ENCODE results near the gene MELK.

MELK gene

DNA sequence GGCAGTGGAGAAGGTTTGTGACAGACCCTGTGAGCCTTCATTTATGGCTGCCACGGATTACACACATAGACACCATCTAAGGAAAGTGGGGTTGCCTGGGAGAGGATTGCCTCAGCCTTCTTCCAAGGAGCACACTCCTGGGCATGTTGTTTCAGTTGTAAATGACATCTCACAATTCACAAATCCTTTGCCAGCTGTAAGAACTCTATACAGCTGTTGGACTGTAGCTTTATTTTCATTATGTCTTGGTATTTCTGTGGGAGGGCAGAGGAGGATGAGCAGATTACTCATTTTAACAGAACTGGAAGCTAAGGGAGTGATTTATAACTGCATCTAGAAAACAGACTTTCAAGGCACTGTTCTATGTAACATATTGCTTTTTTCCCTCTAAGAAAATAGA, 25.6 kb downstream of the MELK start:
- DNase-seq (ENCODE audit: low spot score) = no peak
- in situ Hi-C loops (cut with MboI; ENCODE audit: low sequenced_read_pairs, unreplicated experiment) = no loop called here
- TF ChIP-seq, protein P1, sequence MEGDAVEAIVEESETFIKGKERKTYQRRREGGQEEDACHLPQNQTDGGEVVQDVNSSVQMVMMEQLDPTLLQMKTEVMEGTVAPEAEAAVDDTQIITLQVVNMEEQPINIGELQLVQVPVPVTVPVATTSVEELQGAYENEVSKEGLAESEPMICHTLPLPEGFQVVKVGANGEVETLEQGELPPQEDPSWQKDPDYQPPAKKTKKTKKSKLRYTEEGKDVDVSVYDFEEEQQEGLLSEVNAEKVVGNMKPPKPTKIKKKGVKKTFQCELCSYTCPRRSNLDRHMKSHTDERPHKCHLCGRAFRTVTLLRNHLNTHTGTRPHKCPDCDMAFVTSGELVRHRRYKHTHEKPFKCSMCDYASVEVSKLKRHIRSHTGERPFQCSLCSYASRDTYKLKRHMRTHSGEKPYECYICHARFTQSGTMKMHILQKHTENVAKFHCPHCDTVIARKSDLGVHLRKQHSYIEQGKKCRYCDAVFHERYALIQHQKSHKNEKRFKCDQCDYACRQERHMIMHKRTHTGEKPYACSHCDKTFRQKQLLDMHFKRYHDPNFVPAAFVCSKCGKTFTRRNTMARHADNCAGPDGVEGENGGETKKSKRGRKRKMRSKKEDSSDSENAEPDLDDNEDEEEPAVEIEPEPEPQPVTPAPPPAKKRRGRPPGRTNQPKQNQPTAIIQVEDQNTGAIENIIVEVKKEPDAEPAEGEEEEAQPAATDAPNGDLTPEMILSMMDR (IDR thresholded peaks at IDR 0.05; ENCODE audit: borderline replicate concordance, control extremely low read depth, extremely low read depth, insufficient read depth, missing control alignments) = no peak

DNA sequence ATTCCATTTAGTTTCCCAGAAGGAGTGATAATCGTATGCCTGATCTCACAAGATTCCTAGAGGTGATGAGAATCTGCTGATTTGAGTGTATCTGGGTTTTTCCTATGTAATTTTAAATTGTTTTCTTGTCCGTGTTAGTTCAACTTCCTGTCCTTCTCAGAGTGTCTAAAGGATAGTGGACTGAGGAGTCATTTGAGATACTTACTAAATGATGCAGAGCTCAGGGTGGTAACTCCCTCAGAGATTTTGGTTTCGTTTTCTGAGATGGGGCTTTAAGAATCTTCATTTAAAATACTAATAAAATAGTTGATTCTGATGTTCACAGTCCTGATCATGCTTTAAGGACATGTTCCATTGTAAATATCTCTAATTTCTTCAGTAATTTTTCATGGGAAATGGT, 30.3 kb downstream of the MELK start:
- peak; percentile 72 for DNase-seq (ENCODE audit: low spot score)
- TF ChIP-seq, protein P1 (IDR thresholded peaks at IDR 0.05; ENCODE audit: borderline replicate concordance, control extremely low read depth, extremely low read depth, insufficient read depth, missing control alignments) = no peak
- in situ Hi-C loops (cut with MboI; ENCODE audit: low sequenced_read_pairs, unreplicated experiment) = no loop called here

DNA sequence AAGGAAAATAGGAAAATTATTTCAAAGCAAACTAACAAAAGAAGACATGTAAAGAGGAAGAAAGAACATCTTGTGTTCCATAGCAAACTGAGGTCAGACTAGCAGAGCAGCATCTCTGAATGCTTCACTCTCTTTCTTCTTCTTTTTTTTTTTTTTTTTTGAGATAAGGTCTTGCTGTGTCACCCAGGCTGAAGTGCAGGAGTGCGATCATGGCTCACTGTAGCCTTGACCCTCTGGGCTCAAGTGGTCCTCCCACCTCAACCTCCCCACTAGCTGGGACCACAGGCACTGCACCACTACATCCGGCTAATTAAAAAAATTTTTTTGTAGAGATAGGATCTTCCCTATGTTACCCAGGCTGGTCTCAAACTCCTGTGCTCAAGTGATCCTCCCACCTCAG, 36.6 kb downstream of the MELK start:
- TF ChIP-seq, protein P1 (IDR thresholded peaks at IDR 0.05; ENCODE audit: borderline replicate concordance, control extremely low read depth, extremely low read depth, insufficient read depth, missing control alignments) = no peak
- no peak for DNase-seq (ENCODE audit: low spot score)
- in situ Hi-C loops (cut with MboI; ENCODE audit: low sequenced_read_pairs, unreplicated experiment) = no loop called here

DNA sequence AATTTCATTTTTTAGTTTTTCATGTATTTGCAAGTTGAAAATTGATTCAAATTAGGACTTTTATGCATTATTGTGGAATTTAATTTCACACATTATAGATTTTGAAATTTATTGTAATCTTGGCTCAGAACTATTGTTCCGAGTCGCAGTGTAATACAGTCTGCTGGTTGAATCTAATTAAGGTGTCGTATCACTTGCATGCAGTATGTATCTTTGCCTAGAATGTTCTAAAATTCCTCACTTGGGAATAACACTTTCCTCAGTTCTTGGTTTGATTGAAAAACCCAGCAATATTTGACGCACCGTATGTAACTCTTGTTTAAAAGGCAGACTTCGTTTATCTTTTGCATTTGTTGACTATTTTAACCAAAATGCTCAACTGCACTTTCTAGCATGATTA, 49.4 kb downstream of the MELK start:
- TF ChIP-seq, protein P1 (IDR thresholded peaks at IDR 0.05; ENCODE audit: borderline replicate concordance, control extremely low read depth, extremely low read depth, insufficient read depth, missing control alignments) = no peak
- in situ Hi-C loops (cut with MboI; ENCODE audit: low sequenced_read_pairs, unreplicated experiment) = no loop called here
- no peak for DNase-seq (ENCODE audit: low spot score)

DNA sequence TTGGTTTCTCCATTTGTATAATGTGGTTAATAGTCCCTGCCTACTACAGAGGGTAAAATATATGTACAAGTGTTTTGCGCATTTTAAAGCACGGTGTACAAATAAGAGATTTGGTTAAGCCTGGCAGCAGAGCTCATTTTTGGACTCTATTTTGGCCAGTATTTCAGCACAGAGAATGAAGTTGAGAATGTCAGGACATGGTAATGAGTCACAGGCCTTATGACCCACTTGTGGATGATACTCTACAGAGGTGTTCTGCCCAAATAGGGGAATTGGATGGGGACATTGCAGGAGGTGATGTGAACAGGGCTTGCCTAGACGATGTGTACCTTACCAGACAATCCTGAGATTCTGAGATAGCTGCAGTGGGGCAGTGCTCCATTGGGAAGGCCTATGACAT, 50.6 kb downstream of the MELK start:
- DNase-seq (ENCODE audit: low spot score) = no peak
- TF ChIP-seq, protein P1 (IDR thresholded peaks at IDR 0.05; ENCODE audit: borderline replicate concordance, control extremely low read depth, extremely low read depth, insufficient read depth, missing control alignments) = no peak
- in situ Hi-C loops (cut with MboI; ENCODE audit: low sequenced_read_pairs, unreplicated experiment) = no loop called here

DNA sequence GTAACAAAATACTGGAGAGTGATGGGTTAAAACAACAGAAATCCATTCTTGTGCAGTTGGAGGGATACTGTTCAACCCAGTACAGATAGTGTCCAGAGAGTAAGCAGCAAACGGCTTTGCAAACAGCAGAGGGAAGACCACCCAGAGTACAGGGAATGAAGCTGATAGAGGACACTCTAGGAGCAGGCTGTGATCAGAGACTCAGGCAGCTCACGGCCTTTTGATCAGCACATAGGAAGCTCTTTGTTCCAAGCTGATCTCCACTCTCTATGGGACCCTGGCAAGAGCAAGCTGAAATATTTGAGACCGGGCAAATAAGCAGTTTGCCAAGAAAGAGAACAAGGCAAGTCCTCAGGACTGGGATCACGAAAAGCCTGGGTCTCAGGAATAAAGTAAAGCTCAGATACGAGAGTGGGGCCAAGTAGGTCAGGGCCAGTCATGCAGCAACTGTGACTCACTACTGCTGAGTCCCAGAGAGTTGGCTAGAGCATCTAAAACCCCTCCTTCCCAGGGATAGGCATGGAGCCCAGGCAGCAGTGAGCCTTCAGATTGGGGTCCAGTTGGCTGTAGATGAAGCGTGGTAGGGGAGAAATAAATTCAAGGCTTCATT, 52.4 kb downstream of the MELK start:
- in situ Hi-C loops (cut with MboI; ENCODE audit: low sequenced_read_pairs, unreplicated experiment) = no loop called here
- no peak for DNase-seq (ENCODE audit: low spot score)
- TF ChIP-seq, protein P1 (IDR thresholded peaks at IDR 0.05; ENCODE audit: borderline replicate concordance, control extremely low read depth, extremely low read depth, insufficient read depth, missing control alignments) = no peak
